ENCODE data around the gene KDM8.

DNA sequence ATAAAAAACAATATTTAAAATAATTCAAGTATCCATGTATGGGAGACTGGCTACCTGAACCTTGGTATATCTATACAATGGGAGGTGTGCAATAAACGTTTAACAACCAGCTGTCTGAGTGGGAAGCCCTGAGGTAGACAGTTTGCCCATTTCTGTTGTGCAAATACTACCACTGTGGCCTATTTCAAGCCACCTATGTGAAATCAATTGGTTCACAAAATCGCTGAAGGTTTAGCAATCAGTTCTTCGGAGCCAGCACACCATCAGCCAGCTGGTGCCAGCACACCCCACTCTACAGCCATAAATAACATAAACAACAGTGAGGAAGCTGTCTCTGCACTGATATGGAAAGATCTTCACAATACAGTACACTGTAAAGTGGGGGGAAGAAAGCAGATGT, 46.7 kb upstream of the KDM8 start:
- TF ChIP-seq EGR1 (IDR thresholded peaks at IDR 0.05; ENCODE audit: low read depth in 2 of 2) (no peak), RAD21 (IDR thresholded peaks at IDR 0.05) (no peak), YY1 (IDR thresholded peaks at IDR 0.05) (no peak), TAF1 (conservative IDR thresholded peaks at IDR 0.05) (no peak), FOXA1 (IDR thresholded peaks at IDR 0.05) (no peak), JUND (IDR thresholded peaks at IDR 0.05) (no peak), RXRA (IDR thresholded peaks at IDR 0.05) (no peak)
- TF ChIP-seq, protein P1, sequence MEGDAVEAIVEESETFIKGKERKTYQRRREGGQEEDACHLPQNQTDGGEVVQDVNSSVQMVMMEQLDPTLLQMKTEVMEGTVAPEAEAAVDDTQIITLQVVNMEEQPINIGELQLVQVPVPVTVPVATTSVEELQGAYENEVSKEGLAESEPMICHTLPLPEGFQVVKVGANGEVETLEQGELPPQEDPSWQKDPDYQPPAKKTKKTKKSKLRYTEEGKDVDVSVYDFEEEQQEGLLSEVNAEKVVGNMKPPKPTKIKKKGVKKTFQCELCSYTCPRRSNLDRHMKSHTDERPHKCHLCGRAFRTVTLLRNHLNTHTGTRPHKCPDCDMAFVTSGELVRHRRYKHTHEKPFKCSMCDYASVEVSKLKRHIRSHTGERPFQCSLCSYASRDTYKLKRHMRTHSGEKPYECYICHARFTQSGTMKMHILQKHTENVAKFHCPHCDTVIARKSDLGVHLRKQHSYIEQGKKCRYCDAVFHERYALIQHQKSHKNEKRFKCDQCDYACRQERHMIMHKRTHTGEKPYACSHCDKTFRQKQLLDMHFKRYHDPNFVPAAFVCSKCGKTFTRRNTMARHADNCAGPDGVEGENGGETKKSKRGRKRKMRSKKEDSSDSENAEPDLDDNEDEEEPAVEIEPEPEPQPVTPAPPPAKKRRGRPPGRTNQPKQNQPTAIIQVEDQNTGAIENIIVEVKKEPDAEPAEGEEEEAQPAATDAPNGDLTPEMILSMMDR (IDR thresholded peaks at IDR 0.05; ENCODE audit: low read depth, low read length, missing input control) = no peak
- TF ChIP-seq, protein P2, sequence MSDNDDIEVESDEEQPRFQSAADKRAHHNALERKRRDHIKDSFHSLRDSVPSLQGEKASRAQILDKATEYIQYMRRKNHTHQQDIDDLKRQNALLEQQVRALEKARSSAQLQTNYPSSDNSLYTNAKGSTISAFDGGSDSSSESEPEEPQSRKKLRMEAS (IDR thresholded peaks at IDR 0.05) = no peak
- TF ChIP-seq, protein P3, sequence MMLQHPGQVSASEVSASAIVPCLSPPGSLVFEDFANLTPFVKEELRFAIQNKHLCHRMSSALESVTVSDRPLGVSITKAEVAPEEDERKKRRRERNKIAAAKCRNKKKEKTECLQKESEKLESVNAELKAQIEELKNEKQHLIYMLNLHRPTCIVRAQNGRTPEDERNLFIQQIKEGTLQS (IDR thresholded peaks at IDR 0.05) = no peak
